Ureter (tissue), 1 donor: ENCODE measurements around the gene ZBTB45. TPM values are rescaled to one million over a fixed set of nuclear protein-coding genes. Genes with fewer than 3 reads are reported as not detected.

ENCODE experiments used
- DNase-seq: peaks from one replicate; pipeline ENCODE4 v3.0.0-alpha.2; 2020; ENCODE audit warnings: low spot score
- total RNA-seq: library from RNA; stranded (reverse); gene quantifications from one replicate; pipeline ENCODE4 v1.2.4, GENCODE V29; 2023
- donor health status: DM: yes; HTN: yes; CAD: no.

Gene ZBTB45
- total RNA-seq, result 14.9 TPM

DNA sequence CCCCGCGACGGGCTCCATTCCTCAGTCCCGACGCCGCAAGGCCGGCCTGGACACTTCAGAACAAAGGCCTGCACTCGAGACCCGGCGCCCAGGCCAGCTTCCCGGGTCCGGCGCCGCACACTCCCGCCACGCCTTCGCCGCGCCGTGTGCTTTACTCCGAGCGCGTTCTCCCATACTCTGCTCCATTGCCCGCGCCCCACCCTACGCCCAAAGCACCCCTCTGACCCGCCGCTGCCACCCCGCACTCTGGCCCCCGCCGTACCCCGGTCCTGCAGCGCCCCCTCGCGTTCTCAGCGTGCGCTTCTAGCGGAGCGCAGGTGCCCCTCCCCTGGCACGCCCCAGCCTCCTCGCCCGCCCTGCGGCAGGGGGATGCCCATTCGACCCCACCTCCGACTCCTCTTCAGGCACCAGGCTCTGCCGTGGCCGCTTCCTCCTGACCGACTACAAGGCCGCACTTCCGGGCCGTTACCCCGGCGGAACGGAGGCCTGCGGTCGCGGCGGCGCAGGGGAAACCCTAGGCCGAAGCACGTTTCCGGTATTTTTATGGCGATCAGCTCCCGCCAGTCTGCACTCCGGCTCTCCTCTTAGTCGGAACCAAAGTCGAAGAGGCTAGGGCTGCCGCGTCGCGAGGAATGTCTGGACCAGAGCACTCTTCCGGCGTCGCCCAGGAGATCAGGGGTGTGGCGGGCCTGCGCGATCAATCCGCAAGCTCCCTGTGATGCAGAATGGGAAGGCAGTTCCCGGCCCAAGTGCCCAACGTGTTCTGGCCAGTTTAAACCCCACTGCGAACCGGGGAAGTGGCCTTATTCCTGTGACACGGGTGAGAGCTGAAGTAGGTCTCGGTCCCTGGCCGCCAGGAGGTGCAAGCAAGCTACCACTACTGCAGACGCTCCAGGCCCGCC lies at the start of gene ZBTB45:
ZBTB45 (minus strand) TSS at position 456 of the 902 bp plus-strand sequence. CDS start 2,137 bp downstream, outside the sequence.
- DNase-seq, result peak; percentile 96

- no peak for DNase-seq
These were observed 49.0 kb upstream of the ZBTB45 start for GRCh38 chr19:58568453-58569130.

GRCh38 chr19:58566989-58567388 lies 47.4 kb upstream of the ZBTB45 start:
- no peak for DNase-seq

DNA sequence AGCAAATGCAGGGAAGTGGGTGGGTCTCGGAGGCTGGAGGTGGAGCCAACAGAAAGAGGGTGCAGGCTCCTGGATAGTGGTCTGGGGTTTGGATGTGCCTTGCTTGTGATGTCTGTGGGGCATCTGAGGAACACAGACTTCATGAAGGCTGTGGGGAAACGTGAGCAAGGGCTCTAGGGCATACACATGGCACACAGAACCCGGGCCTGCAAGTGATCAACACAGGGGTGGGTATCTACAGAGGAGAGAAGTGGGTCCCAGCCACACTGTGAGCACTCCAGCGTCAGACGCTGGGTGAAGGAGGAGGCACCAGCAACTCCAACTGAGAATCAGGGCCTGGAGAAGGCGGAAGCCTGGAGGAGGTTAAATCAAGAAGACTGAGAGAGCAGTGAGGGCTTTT lies 44.2 kb upstream of the ZBTB45 start:
- DNase-seq, result no peak

- DNase-seq, result no peak
These were observed 43.5 kb upstream of the ZBTB45 start for GRCh38 chr19:58563034-58563573.

GRCh38 chr19:58562122-58563033 lies 42.8 kb upstream of the ZBTB45 start:
- DNase-seq, result no peak

- DNase-seq, result no peak
These were observed 41.9 kb upstream of the ZBTB45 start for GRCh38 chr19:58561373-58562121.

DNA sequence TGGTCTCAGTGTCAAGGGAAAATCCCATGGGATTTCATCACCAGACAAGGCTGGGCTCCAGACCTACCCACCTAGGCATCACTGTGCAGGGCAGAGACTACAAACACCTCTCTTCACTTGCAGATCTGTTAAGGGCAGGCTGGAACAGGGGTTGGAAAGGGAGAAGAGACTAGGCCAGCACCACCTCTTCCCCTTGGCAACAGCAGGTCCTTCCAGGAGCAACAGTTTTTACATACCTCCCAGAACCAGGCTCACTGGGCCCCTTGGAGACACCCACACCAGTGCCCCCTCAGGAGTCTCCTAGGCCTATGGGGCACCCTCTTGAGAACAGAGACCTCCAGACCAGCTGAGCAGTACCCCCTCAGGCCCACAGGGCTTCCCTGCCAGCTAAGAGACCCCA lies 41.3 kb upstream of the ZBTB45 start:
- no peak for DNase-seq

DNA sequence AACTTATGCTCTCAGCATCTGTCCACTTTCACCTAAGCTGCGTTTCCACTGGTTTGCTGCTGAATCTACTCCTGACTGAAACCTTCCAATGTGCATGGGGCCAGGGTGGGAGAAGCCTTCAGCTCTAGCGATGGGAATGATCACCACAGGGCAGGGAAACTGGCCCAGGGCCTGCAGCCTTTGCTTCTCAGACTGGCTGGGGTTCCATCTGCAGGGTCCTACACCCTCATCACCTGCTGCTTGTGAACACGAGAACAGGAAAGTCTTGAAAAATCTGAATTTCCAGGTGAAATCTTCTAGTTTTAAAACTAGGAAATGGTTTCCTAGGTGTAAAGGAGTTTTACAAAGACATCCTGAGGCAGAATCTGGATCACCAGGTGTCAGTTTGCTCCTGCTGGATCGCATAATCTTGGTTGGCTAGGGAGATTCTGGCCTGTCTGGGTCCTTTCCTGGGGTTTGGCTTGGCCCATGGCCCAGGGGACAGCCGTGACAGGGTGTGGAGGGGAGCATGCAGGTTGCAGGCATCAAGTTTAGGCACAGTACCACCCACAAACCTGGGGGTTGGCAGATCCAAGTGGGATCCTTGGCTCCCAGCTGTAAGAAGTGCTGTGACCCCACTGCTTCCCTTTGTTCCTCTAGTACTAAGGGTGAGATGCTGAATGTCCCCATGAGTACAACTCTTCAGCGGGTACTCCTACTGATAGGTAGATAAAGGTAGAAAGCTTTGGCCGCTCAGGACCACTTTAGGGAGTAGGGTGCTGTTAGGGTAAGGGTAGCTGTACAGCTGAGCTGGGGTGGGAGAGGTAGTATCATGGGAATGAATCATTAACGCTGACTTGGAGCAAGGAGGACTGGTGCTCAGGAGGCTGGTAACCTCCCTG lies 40.6 kb upstream of the ZBTB45 start:
- DNase-seq, result no peak

DNA sequence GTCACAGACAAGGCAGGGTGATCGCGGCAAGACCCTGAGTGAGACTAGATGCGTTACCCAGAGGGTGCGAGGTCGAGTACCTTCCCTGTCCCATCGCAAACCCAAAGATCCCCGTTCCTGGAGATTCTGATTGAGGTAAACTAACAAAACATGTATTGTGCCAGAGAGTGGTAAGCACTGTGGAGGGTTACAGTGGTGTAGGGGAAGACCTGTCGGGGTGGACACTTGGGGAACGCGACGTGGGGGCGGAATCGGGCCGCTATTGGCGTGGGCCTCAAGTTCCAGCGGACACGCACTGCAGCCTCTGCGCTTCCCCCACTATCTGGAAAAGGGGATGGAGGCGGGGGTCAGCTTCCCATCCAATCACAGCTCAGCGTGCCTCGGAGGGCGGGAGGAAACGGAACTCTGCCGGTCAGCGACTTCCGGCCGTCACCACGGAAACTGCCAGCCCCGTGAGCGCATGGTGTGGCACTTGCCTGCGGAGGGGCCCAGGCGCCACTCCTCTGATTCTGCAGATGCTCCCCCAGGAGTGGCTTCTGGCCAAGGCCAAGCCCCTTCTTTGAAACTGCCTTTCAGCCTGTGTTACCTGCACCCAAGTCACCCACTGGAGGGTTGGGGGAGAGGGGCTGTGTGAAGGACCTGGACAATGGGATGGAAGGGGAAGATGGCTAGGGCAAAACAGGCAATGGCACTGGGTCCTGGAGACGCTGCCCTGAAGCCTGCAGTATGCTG lies 39.8 kb upstream of the ZBTB45 start:
- peak; percentile 95 for DNase-seq

- peak; percentile 100 for DNase-seq
These were observed 39.1 kb upstream of the ZBTB45 start for GRCh38 chr19:58558623-58559274.

DNA sequence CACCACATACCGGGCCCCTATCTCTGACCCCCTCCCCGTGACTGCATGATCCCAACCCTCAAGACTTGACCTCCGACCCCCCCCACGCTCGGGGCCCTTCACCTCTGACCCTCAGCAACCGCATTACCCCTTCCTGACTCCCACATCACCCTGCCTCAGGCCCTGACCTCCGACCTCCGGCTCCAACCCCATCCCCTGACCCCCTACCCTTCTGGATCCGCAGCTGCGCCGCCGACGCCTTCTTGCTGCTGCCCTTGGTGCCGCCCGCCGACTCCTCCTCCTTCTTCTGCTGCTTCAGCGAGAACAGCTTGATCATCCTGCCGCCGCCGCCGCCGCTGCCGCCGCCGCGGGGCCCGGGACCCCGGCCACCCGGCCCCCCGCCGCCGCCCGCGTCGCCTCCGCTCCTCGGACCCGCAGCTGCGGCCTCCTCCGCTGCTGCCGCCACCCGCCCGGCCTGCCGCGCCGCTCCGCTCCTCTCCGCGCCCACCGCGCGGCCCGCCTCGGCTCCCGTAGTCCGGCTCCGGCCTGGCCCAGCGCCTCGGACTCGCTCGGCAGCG lies 38.5 kb upstream of the ZBTB45 start, which contains the start of gene UBE2M:
UBE2M (minus strand) TSS at position 546 of the 557 bp plus-strand sequence; CDS start at position 316, 230 bp downstream.
- peak; percentile 74 for DNase-seq

DNA sequence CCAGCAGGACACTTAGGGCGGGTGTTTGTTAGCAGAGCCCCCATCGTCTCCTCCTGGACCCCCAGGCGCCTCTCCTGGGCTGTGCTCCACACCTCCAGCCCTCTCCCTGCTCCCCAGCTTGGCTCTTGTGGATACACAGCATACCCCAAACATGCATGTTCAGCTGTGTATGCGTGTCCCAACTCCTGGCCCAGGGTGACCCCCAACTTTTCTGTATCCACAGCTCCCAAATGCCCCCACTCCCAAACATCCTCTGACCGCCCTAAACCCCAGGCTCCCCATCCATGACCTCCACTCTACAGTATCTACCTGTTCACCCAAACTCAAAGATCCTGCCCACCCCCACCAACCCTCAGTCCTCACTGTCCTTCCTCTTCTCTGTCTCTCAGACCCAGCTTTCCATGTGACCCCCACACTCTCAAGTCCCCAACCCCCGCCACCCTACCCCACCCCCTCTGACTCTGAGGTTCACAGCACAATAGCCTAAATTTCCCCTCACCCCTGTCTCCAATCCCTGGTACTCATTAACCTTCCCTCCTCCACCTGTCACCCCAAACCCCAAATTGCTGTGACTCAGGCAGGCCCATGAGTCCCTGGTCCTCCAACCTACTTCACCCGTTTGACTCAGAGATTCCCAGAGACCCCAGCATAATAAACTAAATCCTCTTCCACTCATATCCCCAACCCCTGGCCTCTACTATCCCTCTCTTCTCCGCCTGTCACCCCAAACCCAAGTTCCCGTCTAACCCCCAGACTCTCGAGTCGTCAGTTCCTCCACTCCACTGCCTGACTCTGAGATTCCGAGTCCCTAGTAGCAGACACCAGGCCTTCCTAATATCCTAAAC lies 37.8 kb upstream of the ZBTB45 start:
- DNase-seq, result no peak

DNA sequence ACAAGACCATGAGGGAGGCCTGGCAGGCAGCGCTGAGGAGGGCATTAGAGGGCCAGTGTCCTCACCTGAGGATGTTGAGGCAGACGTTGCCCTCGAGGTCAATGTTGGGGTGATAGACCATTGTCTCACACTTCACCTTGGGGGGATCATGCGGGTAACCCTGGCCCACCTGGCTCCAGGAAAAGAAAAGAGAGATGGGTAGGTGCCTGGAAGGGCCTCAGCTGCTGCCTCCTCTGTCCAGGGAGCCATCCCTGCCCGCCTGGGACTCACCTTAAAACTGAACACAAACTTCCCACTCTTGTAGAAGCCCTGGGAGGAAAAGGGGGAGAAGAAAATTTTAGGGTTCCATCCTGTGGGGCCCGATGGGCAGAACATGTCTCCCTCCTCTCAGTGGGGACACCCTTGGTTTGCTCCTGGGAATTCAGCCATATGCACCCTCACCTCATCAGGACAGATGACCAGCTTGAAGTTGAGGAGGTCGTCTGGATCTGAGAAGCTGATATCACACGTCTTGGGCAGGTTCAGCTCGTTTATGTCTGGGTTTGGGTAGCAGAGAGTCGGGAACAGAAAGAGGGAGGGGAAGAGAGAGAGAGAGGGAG lies 37.1 kb upstream of the ZBTB45 start:
- DNase-seq, result no peak

DNA sequence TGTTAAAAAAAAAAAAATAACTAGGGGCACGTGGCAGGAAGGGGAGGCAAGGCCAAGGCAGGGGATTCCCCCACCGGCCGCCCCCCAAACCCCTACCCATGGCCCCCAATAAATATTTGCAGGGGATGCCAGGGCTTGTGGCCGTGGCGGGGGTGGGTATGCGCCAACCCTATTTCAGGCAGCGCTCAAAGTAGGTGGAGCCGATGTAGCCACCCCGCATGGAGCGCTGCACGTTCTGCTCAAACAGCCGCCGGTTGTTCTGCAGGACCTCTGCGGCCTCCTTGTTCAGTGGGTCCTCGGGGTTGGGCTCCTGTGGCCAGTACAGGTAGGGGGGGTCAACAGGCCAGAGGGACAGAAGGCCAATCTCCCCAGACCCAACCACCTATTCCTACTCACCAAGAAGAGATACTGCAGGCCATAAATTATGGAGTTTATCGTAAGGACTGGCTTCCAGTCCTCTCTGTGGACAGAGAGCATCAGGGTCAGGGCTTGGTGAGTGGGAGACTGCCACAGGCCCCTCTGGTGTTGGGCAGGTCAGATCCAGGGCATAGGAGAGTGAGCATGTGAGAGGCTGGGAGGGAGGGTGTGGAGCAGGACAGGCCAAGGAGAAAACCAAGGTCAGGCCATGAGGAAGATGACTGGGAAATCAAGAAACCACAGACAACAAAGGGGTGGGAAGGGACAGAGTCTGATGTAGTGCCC lies 36.5 kb upstream of the ZBTB45 start:
- no peak for DNase-seq

GRCh38 chr19:58555369-58555885 lies 35.8 kb upstream of the ZBTB45 start:
- DNase-seq, result no peak
